K562 (cell line): Measurements from ENCODE around the gene ILK. TPM values are rescaled to one million over a fixed set of nuclear protein-coding genes. Genes with fewer than 3 reads are reported as not detected.

Experiments used
- AFF1 ChIP-seq, 2 experiments: fragments of 450-650 bp; IDR thresholded peaks; 2 replicates each; pipeline ENCODE4 v1.6.1; 2018; ENCODE audit warnings: mild to moderate bottlenecking in 2 of 2, low read depth in 1 of 2; ENCODE audit not compliant: partially characterized antibody in 2 of 2
- ATF7 ChIP-seq: fragments of 450-650 bp; IDR thresholded peaks from 2 replicates; pipeline ENCODE4 v1.7.1; 2014; ENCODE audit warnings: mild to moderate bottlenecking, moderate library complexity
- BCL6 ChIP-seq: fragments of 250-450 bp; sonication (Bioruptor Pico); IDR thresholded peaks from 2 replicates; pipeline ENCODE4 v1.4.0; 2020
- CREB3 ChIP-seq: fragments of 450-650 bp; conservative IDR thresholded peaks from 2 replicates; pipeline ENCODE4 v1.6.1; 2016; ENCODE audit warnings: missing genetic modification characterization, low read depth, mild to moderate bottlenecking, missing compliant biosample characterization, moderate library complexity
- HIVEP1 ChIP-seq: fragments of 250-450 bp; sonication (Bioruptor Pico); IDR thresholded peaks from 2 replicates; pipeline ENCODE4 v1.4.0; 2020; ENCODE audit warnings: mild to moderate bottlenecking
- HNRNPK ChIP-seq: fragments of 200-400 bp; formaldehyde crosslinking; IDR thresholded peaks from one replicate; pipeline ENCODE4 v1.6.1; 2018; ENCODE audit warnings: mild to moderate bottlenecking, low read depth, low read length; ENCODE audit not compliant: poor library complexity, severe bottlenecking
- HOXB6 ChIP-seq: fragments of 250-450 bp; sonication (Bioruptor Pico); IDR thresholded peaks from 2 replicates; pipeline ENCODE4 v1.5.1; 2022; ENCODE audit warnings: mild to moderate bottlenecking, borderline replicate concordance
- NONO ChIP-seq, 2 experiments: fragments of 200-400 bp in 1 of 2; fragments of 450-650 bp in 1 of 2; formaldehyde crosslinking in 1 of 2; IDR thresholded peaks; 2 replicates each; pipeline ENCODE4 v1.6.1; 2017; ENCODE audit warnings: low read depth in 2 of 2, mild to moderate bottlenecking in 2 of 2, moderate library complexity in 2 of 2, low read length in 1 of 2
- NRF1 ChIP-seq, 2 experiments: fragments of 450-650 bp; IDR thresholded peaks in 1 of 2; conservative IDR thresholded peaks in 1 of 2; 2 replicates each; pipeline ENCODE4 v1.6.1; 2014; ENCODE audit warnings: mild to moderate bottlenecking in 2 of 2
- PRPF4 ChIP-seq: fragments of 200-400 bp; formaldehyde crosslinking; IDR thresholded peaks from one replicate; pipeline ENCODE4 v1.6.1; 2017; ENCODE audit warnings: low read length, low read depth, mild to moderate bottlenecking; ENCODE audit not compliant: insufficient read depth, poor library complexity, severe bottlenecking
- PTTG1 ChIP-seq: fragments of 450-650 bp; IDR thresholded peaks from 2 replicates; pipeline ENCODE4 v1.6.1; 2016; ENCODE audit warnings: low read depth, mild to moderate bottlenecking, missing genetic modification characterization, missing compliant biosample characterization
- RBBP5 ChIP-seq: fragments of 200-600 bp; sonication (generic); IDR thresholded peaks from 2 replicates; pipeline ENCODE4 v1.6.1; 2012; ENCODE audit warnings: borderline replicate concordance, mild to moderate bottlenecking, low read length, control low read depth, inconsistent platforms; ENCODE audit not compliant: insufficient read depth, poor library complexity, severe bottlenecking
- TSC22D4 ChIP-seq: fragments of 450-650 bp; IDR thresholded peaks from 2 replicates; pipeline ENCODE4 v1.6.1; 2016; ENCODE audit warnings: missing genetic modification characterization, missing biosample characterization, control low read depth
- XRCC4 ChIP-seq: IDR thresholded peaks from one replicate; pipeline ENCODE4 v1.6.1; 2011; ENCODE audit not compliant: insufficient read depth, insufficient read length; ENCODE audit errors: extremely low read depth
- ZNF133 ChIP-seq: fragments of 250-450 bp; sonication (Bioruptor Pico); IDR thresholded peaks from 2 replicates; pipeline ENCODE4 v1.4.0; 2020; ENCODE audit warnings: mild to moderate bottlenecking
- ZNF165 ChIP-seq: fragments of 250-450 bp; sonication (Bioruptor Pico); IDR thresholded peaks from 2 replicates; pipeline ENCODE4 v1.4.0; 2020; ENCODE audit warnings: borderline replicate concordance
- ZNF280B ChIP-seq: fragments of 250-450 bp; sonication (Bioruptor Pico); IDR thresholded peaks from 2 replicates; pipeline ENCODE4 v1.5.1; 2021; ENCODE audit warnings: mild to moderate bottlenecking
- ZNF324 ChIP-seq: fragments of 250-450 bp; sonication (Bioruptor Pico); IDR thresholded peaks from 2 replicates; pipeline ENCODE4 v1.4.0; 2020; ENCODE audit warnings: mild to moderate bottlenecking
- ZNF696 ChIP-seq: fragments of 250-450 bp; sonication (Bioruptor Pico); conservative IDR thresholded peaks from 2 replicates; pipeline ENCODE4 v1.4.0; 2020; ENCODE audit warnings: mild to moderate bottlenecking, moderate library complexity
- ZNF76 ChIP-seq: fragments of 250-450 bp; sonication (Bioruptor Pico); IDR thresholded peaks from 2 replicates; pipeline ENCODE4 v1.4.0; 2020; ENCODE audit warnings: mild to moderate bottlenecking, moderate library complexity, borderline replicate concordance
- polyA plus RNA-seq, 8 experiments: library from polyadenylated mRNA; depleted of rRNA in 4 of 8; stranded (reverse) in 5 of 8; unstranded in 3 of 8; fragments of >200 nt; fragmentation: Nextera tagmentation in 2 of 8; fragmentation: Illumina TruSeq in 1 of 8; extraction: Ambion mirVana in 2 of 8; extraction: Trizol in 1 of 8; gene quantifications; 2 replicates each; pipeline versions ENCODE4 v1.2.1 to v1.2.3, GENCODE V29; 2011 to 2014; ENCODE audit warnings: inconsistent platforms in 1 of 8, missing spikeins in 1 of 8
- total RNA-seq, 7 experiments: library from RNA; depleted of rRNA in 6 of 7; stranded (reverse); fragments of >200 nt in 6 of 7; fragmentation: Illumina TruSeq in 2 of 7; extraction: Trizol in 2 of 7; gene quantifications; 2 replicates each; pipeline versions ENCODE4 v1.2.1 to v1.2.3, GENCODE V29; 2011 to 2021; ENCODE audit warnings: low replicate concordance in 1 of 7

Gene ILK
- total and polyA plus RNA-seq, 9 of the 15 experiments (the other 6 are each of a cell fraction or from before 2014, with no cell fraction given), result 43.3 to 95.9 (median 58.9) TPM

- TF ChIP-seq AFF1 (IDR thresholded peaks at IDR 0.05; ENCODE audit: low read depth in 1 of 2, partially characterized antibody in 2 of 2) (peak in 1 of 2 experiments; percentile 73), ZNF696 (CRISPR knock-in tag) (no peak), ZNF280B (CRISPR knock-in tag) (no peak), ZNF165 (CRISPR knock-in tag) (no peak), ZNF324 (no peak; the same call in 1 of the 2 replicates), XRCC4 (no peak), NRF1 (conservative IDR thresholded peaks at IDR 0.05 in 1 of 2, IDR thresholded peaks at IDR 0.05 in 1 of 2) (peak; percentile 72 to 76), CREB3 (0 out of 2 replicates have a peak, but pooled peaks have one; percentile 26), NONO (IDR thresholded peaks at IDR 0.05; ENCODE audit: low read depth in 2 of 2, low read length in 1 of 2) (no peak), TSC22D4 (tag) (no peak), ZNF76 (CRISPR knock-in tag) (no peak), ZNF133 (CRISPR knock-in tag) (no peak), PTTG1 (no peak), HIVEP1 (CRISPR knock-in tag) (no peak), PRPF4 (no peak), BCL6 (CRISPR knock-in tag) (no peak), HNRNPK (no peak), ATF7 (peak; percentile 98), RBBP5 (no peak), HOXB6 (CRISPR knock-in tag) (no peak)
Measured at GRCh38 chr11:6612213-6613041, 8.9 kb downstream of the ILK start, which contains the start of gene TAF10 (continued).
